Keratinocyte (primary cell): ENCODE measurements around the gene LARP4. TPM values are rescaled to one million over a fixed set of nuclear protein-coding genes. Genes with fewer than 3 reads are reported as not detected.
A peak's percentile ranks its signal among the peaks of the same experiment; 100 is the strongest.

ENCODE experiments used
- DNase-seq: peaks from one replicate; pipeline ENCODE4 v3.0.0-alpha.2; 2011; ENCODE audit warnings: low read depth, missing footprints, low spot score
- FAIRE-seq: peaks from 2 replicates; lab custom pipeline; 2011; peaks lifted over from hg19 to GRCh38; lab: Jason Lieb, UNC
- H2AFZ ChIP-seq: 2 replicates; pipeline ENCODE4 v1.6.0; 2012; ENCODE audit warnings: low read length, control low read depth, inconsistent platforms; ENCODE audit not compliant: control insufficient read depth
- H3K27ac ChIP-seq: 2 replicates; pipeline ENCODE4 v1.5.1; 2011; ENCODE audit warnings: low read length; ENCODE audit not compliant: control insufficient read depth, insufficient read depth
- H3K27me3 ChIP-seq: 3 replicates; pipeline ENCODE4 v1.6.0; 2011; ENCODE audit warnings: low read length; ENCODE audit not compliant: control insufficient read depth, insufficient read depth; ENCODE audit errors: extremely low read depth
- H3K36me3 ChIP-seq, 2 experiments: 2 replicates in 1 of 2; 3 replicates in 1 of 2; pipeline ENCODE4 v1.5.1; 2011; ENCODE audit warnings: low read length in 2 of 2, mild to moderate bottlenecking in 1 of 2; ENCODE audit not compliant: control insufficient read depth in 2 of 2, insufficient read depth in 2 of 2; ENCODE audit errors: extremely low read depth in 1 of 2
- H3K4me1 ChIP-seq: 3 replicates; pipeline ENCODE4 v1.5.1; 2011; ENCODE audit warnings: low read length; ENCODE audit not compliant: control insufficient read depth, insufficient read depth; ENCODE audit errors: extremely low read depth
- H3K4me2 ChIP-seq: 3 replicates; pipeline ENCODE4 v1.6.0; 2011; ENCODE audit warnings: low read depth, low read length; ENCODE audit not compliant: control insufficient read depth, insufficient read depth; ENCODE audit errors: extremely low read depth
- H3K4me3 ChIP-seq, 3 experiments: fragments of 200-600 bp in 1 of 3; sonication (generic) in 1 of 3; 2 replicates in 2 of 3; 3 replicates in 1 of 3; pipeline ENCODE4 v1.5.1; 2011 to 2016; ENCODE audit warnings: low read length in 3 of 3, mild to moderate bottlenecking in 3 of 3, control low read depth in 2 of 3, inconsistent platforms in 1 of 3, low read depth in 1 of 3, mixed read lengths in 1 of 3, mixed run types in 1 of 3, moderate library complexity in 1 of 3; ENCODE audit not compliant: control insufficient read depth in 2 of 3, insufficient read depth in 2 of 3; ENCODE audit errors: extremely low read depth in 1 of 3
- H3K79me2 ChIP-seq: 2 replicates; pipeline ENCODE4 v1.6.0; 2012; ENCODE audit warnings: low read length; ENCODE audit not compliant: control insufficient read depth, insufficient read depth
- H3K9ac ChIP-seq: 3 replicates; pipeline ENCODE4 v1.6.0; 2011; ENCODE audit warnings: low read length; ENCODE audit not compliant: control insufficient read depth, insufficient read depth; ENCODE audit errors: extremely low read depth
- H3K9me1 ChIP-seq: 3 replicates; pipeline ENCODE4 v1.6.0; 2011; ENCODE audit warnings: low read length; ENCODE audit not compliant: control insufficient read depth, insufficient read depth; ENCODE audit errors: extremely low read depth
- H3K9me3 ChIP-seq: 2 replicates; pipeline ENCODE4 v1.5.1; 2012; ENCODE audit warnings: low read depth, low read length; ENCODE audit not compliant: control insufficient read depth
- H4K20me1 ChIP-seq: 3 replicates; pipeline ENCODE4 v1.6.0; 2011; ENCODE audit warnings: low read length; ENCODE audit not compliant: control insufficient read depth, insufficient read depth; ENCODE audit errors: extremely low read depth
- EZH2 ChIP-seq: IDR thresholded peaks from one replicate; pipeline ENCODE4 v1.6.1; 2012; ENCODE audit warnings: inconsistent platforms, mild to moderate bottlenecking, low read length, moderate library complexity
- dilution Hi-C: fragments of 300-500 bp; cut with MboI; formaldehyde crosslinking; loops from one replicate; pipeline ENCODE4 v1.7.0; 2020; ENCODE audit warnings: low sequenced_read_pairs; ENCODE audit not compliant: extremely low pct_ligation_motif_present
- polyA plus RNA-seq, 5 experiments: library from polyadenylated mRNA; depleted of rRNA in 3 of 5; stranded (reverse) in 3 of 5; stranded (forward) in 1 of 5; unstranded in 1 of 5; fragments of >200 nt; gene quantifications; 1 replicate in 1 of 5; 2 replicates in 3 of 5; 3 replicates in 1 of 5; pipeline versions ENCODE4 v1.2.1 to v1.2.3, GENCODE V29; 2011 to 2012; ENCODE audit warnings: missing spikeins in 2 of 5, low read depth in 1 of 5, low replicate concordance in 1 of 5
- TF ChIP-seq, protein P1 (sequence below), 3 experiments: IDR thresholded peaks in 1 of 3; conservative IDR thresholded peaks in 1 of 3; optimal IDR thresholded peaks in 1 of 3; 2 replicates in 2 of 3; 3 replicates in 1 of 3; pipeline versions ENCODE3 to v1.5.1; 2011; ENCODE audit warnings: low read length in 3 of 3, mild to moderate bottlenecking in 3 of 3, moderate library complexity in 2 of 3, control low read depth in 1 of 3, inconsistent platforms in 1 of 3; ENCODE audit not compliant: insufficient read depth in 2 of 3; ENCODE audit errors: extremely low read depth in 1 of 3

LARP4 gene
- polyA plus RNA-seq, 1 donor (not counting 4 experiments of a cell fraction or from before 2014, with no cell fraction given), result 33.2 TPM

DNA sequence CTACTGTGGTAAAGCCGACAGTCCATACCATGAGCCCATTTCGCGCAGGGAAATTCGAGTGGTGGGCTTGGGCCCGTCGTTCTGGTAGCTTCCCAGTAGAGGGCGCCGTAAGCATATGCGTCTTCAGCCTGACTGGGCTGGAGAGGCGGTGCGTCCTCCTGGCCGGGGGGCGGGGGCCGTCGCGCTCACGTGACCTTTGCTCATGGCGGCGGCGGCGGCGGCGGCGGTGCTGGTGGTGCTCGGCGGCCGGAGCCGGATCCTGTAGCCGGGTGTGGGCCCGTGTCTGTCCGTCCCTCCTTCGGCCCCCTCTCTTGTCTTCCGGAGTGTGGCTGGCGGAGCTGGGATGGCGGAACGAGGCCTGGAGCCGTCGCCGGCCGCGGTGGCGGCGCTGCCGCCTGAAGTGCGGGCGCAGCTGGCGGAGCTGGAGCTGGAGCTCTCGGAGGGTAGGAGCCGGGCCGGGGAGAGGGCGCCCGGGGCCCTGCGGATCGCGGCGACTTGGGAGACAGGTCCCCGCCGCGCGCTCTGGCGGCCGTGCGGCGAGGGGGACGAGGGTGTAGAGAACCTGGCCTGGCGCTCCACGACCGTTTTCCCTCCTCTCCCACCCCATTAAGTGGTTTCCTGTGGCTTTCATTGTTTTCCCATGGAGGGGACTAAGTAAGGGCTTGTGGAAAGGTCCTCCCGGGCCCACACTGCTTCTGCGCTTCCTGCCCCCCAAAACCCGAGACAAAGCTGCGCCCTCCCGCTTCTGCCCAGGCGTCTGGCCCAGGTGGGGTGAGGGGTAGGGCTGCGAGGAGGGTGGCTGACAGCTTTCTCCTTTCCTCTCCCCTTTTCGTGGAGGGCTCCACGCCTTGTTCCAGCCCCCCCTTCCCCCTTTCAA, 104.4 kb downstream of the LARP4 start, which contains the start of gene DIP2B:
Gene DIP2B, plus strand, starts transcription at position 188 of the 877 bp plus-strand sequence. Its CDS starts 156 bp downstream, at position 344.
- DNase-seq (peak; percentile 25), FAIRE-seq (no peak)
- peaks cover 0 to 2% of the 10 kb centered on the region in 2 experiments for H3K36me3 ChIP-seq
- dilution Hi-C loops, result no loop called here
- peak within 1 kb of the TSS; percentile 98 for H3K4me2 ChIP-seq
- H3K4me3 ChIP-seq, result peak within 1 kb of the TSS; percentile 74 to 75 (median 74)
- no peaks in the 10 kb centered on the region for H3K9me1 ChIP-seq
- peaks cover 35% of the 10 kb centered on the region for H3K4me1 ChIP-seq
- H3K9ac ChIP-seq, result peak within 1 kb of the TSS; percentile 98
- peak within 1 kb of the TSS; percentile 97 for H2AFZ ChIP-seq
- no peaks in the 10 kb centered on the region for H3K9me3 ChIP-seq
- no peaks in the 10 kb centered on the region for H4K20me1 ChIP-seq
- H3K27ac ChIP-seq, result peak within 1 kb of the TSS; percentile 94
- TF ChIP-seq, protein P1, sequence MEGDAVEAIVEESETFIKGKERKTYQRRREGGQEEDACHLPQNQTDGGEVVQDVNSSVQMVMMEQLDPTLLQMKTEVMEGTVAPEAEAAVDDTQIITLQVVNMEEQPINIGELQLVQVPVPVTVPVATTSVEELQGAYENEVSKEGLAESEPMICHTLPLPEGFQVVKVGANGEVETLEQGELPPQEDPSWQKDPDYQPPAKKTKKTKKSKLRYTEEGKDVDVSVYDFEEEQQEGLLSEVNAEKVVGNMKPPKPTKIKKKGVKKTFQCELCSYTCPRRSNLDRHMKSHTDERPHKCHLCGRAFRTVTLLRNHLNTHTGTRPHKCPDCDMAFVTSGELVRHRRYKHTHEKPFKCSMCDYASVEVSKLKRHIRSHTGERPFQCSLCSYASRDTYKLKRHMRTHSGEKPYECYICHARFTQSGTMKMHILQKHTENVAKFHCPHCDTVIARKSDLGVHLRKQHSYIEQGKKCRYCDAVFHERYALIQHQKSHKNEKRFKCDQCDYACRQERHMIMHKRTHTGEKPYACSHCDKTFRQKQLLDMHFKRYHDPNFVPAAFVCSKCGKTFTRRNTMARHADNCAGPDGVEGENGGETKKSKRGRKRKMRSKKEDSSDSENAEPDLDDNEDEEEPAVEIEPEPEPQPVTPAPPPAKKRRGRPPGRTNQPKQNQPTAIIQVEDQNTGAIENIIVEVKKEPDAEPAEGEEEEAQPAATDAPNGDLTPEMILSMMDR (optimal IDR thresholded peaks at IDR 0.05 in 1 of 3, IDR thresholded peaks at IDR 0.05 in 1 of 3, conservative IDR thresholded peaks at IDR 0.05 in 1 of 3; ENCODE audit: extremely low read depth in 1 of 3, insufficient read depth in 2 of 3, low read length in 3 of 3), result peak; percentile 87 to 99 (median 94)
- no peak for TF ChIP-seq EZH2
- H3K27me3 ChIP-seq, result no peaks in the 10 kb centered on the region
- peaks cover 52% of the 10 kb centered on the region for H3K79me2 ChIP-seq

DNA sequence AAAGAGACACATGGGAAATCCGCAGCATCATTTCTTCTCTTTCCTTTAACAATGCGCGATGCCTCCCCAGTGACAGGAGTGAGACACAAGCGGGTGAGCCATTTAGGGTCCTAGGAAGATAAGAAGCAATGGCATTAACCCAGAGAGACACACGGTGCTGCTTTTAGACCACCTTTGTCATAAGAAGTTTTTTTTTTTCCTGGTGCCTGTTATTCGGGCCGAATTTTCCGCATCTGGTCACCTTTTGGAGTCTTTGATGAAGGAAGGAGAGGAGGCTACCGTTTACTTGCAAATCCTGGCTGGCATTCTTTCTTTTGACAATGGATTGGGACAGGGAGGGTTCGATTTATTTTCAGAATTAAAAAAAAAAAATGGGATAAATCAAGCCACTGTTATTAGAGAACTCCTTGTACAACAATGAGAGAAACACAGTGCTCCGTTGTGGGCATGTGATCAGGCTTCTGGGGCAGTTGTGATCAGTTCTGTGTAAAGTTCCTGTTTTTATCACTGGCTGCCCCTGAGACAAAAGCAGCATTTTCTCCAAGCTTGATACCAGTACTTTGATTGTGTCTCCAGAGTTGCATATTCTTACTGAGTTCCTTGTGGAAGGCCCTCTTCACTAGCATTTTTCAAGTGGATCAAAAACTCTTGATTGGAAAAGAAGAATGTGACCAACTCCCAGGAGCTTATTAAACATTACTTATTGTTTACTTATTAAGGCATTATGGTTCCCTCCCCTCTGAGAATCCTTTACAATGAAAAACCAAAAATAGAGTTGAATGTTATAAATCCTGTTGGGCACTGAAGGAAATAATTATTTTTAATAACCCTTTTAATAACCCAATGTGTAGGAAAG, 105.2 kb downstream of the LARP4 start:
- Histone ChIP-seq H3K9ac (peak overlapping the region; percentile 98), H3K9me1 (no peaks in the 10 kb centered on the region), H4K20me1 (no peaks in the 10 kb centered on the region), H3K36me3 (peaks cover 0 to 2% of the 10 kb centered on the region in 2 experiments), H3K27ac (peak overlapping the region; percentile 94), H2AFZ (no peak overlapping the region), H3K4me1 (peaks cover 40% of the 10 kb centered on the region), H3K27me3 (no peaks in the 10 kb centered on the region), H3K4me2 (peak overlapping the region; percentile 97), H3K9me3 (no peaks in the 10 kb centered on the region), H3K4me3 (peak overlapping the region; percentile 72 to 75 (median 74)), H3K79me2 (peaks cover 60% of the 10 kb centered on the region)
- dilution Hi-C loops, result no loop called here
- TF ChIP-seq EZH2, result no peak
- TF ChIP-seq, protein P1 (optimal IDR thresholded peaks at IDR 0.05 in 1 of 3, IDR thresholded peaks at IDR 0.05 in 1 of 3, conservative IDR thresholded peaks at IDR 0.05 in 1 of 3; ENCODE audit: extremely low read depth in 1 of 3, insufficient read depth in 2 of 3, low read length in 3 of 3), result no peak
- DNase-seq, result no peak
- no peak for FAIRE-seq
